Stimulated activated CD8-positive, alpha-beta memory T cell treated with anti-CD3 and anti-CD28 coated beads, Interleukin-7, amount 100 ng/mL, for 48 hours (primary cell): ENCODE results near the gene ATP9B.

ENCODE experiments used
- DNase-seq, 2 donors: peaks; one replicate each; pipeline ENCODE4 v3.0.0-alpha.2; 2020; ENCODE audit warnings: low read depth in 1 of 2; ENCODE audit errors: extremely low read depth in 1 of 2

Gene ATP9B

DNA sequence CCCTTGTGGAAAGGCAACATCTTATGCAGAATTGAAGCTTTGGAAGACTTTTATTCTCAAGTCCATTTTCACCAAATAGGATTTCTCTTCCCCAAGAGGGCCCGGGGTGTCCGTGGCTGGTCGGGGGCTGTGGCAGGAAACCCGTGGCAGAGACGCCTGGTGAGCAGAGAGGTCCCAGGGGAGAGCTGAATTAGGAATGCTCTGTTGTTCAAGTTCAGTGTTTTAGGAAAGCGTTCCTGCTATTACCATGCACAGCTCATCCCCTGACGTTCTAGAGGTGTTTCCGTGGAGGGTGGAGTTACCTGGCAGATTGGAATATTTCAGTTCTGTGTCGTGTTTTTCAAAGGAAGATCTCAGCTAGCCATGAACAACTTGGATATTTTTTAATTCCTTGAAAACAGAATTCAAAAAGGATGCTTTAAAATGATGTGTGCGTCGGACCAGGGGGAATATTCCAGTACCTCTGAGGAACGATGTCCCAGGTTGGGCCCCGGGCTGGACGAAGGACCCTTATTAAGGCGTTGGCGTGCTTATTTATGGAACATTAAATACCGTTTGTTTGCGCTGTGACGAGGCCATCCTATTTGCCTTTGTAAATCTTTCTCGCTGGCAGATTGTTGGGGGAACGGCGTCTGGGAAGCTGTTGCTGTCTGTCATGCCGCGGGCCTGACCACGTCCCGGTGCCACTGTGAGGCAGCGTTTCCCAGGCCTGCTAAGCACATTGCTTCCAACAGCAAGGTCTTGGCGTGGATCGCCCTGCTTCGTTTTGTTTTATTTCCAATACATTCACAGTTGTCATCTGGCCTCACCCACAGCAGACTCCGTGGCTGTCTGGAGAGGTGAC, 334.8 kb downstream of the ATP9B start:
- DNase-seq, result no peak

DNA sequence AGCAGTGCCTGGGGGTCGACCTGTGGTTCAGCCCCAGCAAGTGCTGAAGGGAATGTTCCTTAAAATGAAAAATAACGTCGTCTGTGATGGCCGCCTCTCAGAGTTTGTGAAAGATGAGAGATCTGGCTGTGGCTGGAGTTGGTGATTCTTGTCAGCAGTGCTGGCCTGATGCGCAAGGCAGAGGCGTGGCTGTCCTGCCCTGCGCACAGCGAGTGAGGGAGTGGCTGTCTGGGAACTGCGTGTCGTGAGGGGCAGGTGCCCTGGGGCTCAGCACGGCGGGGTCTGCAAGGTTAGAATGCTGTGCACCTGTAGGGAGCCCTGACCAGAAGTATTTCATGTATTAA, 335.3 kb downstream of the ATP9B start:
- DNase-seq, result no peak

DNA sequence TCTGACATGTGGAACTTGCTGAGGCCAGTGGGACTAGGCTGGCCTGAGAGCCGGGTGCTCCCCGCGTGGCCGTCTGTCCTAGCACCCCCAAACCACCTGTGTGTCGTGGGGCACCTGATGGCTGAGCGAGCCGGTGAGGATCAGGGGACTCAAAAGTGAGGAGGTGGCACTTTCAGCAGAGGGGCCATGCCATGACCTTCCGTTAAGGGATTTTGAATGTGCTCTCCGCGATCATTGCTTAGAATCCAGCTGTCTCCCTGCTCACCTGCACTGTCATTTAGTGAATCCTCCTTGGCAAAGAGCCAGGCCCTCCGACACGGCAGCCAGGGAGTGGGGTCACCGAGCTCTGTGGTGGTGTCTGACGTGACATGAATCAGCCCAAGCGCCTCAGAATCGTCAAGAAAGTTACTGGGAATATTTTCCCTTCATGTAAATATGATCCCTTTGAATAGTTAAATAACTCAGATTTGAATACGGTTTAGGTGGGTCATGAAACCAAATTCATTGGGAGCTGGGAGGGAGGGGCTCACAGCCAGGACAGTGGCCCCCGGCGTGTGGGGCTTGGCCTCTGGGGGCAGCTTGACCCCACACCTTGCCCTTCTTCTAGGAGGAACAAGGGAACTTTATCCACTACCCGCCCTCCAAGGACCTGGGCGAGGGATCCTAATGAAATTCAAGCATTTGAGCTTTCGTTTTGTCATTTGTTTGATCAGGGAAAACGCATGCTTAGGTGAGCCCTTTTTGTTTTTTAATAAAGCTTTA, 336.0 kb downstream of the ATP9B start:
- peak in 1 of 2 donors; percentile 63 for DNase-seq

DNA sequence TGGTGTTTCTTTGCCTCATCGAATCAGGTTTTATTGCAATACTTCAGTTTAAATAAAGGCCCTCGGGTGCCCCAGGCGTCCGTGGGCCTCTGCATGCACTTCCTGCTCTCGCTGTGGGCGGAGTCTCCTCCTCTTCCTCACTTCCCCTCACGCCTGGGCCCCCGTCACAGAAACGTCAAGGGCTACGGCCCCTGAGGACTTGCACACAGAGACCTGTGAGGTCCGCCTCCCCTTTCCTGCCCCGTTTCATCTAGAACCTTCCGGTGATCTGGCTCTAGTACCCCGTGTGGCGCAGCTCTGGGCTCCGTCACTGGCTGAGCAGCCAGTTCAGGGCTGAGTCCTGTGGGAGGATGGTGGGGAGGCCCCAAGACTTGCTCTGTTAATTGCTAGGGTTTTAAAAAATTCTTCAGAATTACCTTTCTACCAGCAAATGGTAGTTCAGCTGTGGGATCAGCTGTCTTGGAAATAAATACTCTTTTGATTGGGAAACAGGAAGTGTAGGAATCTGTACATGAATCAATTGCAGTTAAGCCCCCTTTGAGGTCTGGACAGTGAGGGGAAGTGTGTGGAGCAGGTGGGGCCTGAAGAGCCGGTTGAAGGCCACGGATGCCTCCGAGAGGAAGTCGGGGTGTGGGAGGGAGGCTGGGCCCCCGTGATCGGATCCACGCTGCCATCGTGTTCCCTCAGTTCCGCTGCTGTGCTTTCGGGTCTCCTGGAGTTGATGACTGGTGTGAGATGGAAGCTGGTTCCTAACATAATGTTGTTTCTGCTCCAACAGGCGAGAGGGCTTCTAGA, 336.8 kb downstream of the ATP9B start:
- peak; percentile 65 to 92 for DNase-seq

DNA sequence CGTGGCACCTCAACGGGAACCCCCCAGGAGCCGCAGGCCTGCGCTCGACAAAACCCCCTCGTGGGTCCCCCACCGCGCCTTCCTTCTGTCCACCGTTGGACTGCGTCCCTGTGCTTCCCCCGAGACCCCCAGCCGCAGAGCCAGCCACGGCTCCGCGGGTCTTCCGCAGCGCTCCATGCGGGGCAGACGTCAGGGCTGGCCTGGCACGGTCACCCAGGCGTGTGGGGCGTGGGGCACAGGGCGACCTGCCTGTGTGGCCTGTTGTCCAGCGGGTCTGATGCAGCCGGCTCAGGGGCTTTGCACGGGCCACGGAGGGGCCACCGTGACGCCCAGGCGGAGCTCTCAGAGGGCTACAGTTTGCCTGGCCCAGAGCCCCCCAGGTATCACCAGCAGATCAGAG, 337.5 kb downstream of the ATP9B start:
- DNase-seq, result no peak

DNA sequence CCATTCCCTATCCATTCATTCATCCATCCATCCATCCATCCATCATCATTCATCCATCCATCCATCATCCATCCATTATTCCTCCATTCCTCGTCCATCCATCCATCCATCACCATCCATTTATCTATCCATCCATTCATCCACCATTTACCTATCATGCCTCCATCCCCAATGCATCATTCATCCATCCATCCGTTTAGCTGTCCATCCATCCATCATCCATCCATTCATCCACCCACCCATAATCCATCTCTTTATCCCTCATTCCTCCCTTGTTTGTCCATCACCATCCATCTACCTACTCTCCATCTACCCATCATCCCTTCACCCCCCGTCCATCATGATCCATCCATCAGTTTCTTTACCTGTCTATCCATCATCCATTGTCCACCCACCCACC, 340.1 kb downstream of the ATP9B start:
- DNase-seq, result no peak

DNA sequence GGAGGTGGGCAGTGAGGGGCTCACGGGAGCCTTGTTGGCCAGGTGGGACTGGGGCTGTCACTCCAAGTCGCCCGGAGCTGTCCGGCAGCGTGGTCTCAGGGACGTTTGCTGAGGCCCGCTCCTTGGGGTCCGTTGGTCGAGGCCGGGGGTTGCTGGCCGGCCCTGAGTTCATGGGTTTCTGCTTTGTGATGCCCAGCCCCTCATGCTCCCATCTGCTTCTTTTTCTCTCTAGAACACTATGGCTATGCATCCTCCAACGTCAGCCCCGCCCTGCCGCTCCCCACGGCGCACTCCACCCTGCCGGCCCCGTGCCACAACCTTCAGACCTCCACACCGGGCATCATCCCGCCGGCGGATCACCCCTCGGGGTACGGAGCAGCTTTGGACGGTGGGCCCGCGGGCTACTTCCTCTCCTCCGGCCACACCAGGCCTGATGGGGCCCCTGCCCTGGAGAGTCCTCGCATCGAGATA, 341.0 kb downstream of the ATP9B start:
- DNase-seq, result no peak

DNA sequence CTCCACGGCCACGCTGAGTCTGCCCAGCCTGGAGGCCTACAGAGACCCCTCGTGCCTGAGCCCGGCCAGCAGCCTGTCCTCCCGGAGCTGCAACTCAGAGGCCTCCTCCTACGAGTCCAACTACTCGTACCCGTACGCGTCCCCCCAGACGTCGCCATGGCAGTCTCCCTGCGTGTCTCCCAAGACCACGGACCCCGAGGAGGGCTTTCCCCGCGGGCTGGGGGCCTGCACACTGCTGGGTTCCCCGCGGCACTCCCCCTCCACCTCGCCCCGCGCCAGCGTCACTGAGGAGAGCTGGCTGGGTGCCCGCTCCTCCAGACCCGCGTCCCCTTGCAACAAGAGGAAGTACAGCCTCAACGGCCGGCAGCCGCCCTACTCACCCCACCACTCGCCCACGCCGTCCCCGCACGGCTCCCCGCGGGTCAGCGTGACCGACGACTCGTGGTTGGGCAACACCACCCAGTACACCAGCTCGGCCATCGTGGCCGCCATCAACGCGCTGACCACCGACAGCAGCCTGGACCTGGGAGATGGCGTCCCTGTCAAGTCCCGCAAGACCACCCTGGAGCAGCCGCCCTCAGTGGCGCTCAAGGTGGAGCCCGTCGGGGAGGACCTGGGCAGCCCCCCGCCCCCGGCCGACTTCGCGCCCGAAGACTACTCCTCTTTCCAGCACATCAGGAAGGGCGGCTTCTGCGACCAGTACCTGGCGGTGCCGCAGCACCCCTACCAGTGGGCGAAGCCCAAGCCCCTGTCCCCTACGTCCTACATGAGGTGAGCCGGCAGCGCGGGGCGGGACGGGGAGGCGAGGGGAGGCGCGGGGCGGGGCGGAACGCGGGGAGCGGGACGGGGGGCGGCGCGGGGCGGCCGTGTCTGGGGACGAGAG, 341.8 kb downstream of the ATP9B start:
- DNase-seq, result no peak

DNA sequence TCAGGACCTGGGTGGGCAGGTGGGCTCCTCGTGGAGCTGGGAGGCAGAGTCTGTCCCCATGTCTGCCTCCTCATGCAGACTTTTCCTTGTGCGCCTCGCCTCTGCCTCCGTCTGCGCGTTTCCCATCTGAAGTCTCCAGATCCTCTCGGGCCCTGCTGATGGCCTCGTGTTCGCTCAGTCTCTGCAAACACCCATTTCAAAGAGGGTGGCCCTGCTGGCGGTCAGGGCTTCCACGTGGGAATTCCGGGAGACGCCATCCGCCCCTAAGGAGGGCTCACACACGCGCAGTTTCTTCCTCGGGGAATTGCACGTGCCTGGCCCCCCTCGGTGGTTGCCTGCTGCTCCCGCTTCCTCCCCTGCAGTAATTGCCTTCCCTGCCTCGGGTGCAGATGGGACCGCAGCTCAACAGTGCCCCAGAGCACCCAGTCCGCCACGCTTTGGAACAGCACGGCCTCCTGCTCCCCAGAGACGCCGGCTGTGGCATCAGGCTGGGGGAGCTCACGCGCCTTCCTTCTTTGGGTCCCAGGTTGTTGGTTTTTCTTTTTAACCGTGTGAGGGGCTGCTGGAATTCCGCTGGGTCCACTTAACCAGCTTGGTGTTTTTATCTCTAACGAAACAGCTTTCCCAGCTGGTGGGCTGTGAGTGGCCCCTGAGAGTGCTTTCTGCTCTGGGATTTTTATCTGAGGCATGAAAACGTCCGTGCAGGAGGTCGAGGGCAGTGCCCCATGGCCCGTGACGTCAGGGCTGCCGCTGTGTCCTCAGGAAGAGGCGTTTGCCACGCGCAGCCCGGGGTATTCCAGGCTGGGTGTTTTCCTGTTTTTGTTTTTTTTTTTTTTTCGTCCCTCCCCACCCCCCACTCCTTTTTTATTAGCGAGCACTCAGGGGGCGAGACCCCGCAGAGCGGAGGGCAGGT, 342.7 kb downstream of the ATP9B start:
- DNase-seq, result no peak

DNA sequence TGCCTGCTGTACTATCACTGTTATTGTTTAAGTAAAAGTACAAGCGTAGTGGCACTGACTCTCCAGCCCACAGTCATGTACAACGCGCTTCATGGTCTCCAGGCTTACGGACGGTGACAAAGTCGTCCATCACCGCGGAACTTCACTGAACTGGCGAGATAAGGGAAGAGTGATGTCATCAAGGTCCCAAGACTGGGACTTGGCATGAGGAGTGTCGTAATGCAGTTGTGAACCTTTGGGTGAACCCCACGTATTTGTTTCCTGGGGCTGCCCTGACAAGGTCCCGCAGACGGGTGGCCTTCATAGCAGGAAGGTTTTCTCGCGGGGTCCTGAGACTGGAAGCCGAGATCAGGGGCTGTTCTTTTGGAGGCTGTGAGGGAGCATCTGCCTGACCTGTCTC, 343.8 kb downstream of the ATP9B start:
- no peak for DNase-seq

DNA sequence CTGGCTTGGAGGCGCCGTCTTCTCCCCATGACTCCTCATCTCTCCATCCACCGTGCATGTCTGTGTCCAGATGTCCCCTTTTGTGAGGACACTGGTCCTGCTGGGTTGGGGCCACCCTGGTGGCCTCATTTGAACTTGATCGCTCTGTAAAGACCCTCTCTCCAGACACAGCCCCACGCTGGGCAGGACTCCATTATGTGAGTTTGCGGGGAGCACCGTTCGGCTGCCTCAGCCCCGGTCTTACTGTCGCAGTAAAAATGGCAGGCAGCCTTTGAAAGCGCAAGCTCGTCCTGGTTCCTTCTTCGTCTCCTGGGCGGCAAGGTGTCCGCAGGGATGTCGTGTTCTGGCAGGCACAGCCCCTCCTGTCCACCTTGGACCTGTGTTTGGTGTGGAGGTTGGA, 344.2 kb downstream of the ATP9B start:
- DNase-seq, result no peak

DNA sequence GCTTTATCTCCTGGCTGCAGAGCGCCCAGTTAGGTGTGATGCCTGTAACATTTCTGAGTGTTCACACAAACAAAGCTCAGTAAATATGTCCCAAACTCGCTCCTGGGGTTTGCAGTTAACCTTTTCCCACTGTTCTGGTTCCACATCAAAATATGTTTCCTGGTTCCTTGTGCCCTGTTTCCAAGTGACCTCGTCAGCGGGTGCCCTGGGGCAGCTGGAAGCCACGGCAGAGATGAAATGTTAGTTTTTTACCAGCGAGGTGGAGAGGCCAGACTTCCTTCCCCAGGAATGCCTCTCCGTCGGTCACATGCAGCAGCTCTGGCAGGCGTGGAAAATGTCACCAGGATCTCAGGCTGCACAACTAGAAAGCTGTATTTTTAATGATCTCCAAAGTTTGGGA, 344.7 kb downstream of the ATP9B start:
- DNase-seq, result no peak

DNA sequence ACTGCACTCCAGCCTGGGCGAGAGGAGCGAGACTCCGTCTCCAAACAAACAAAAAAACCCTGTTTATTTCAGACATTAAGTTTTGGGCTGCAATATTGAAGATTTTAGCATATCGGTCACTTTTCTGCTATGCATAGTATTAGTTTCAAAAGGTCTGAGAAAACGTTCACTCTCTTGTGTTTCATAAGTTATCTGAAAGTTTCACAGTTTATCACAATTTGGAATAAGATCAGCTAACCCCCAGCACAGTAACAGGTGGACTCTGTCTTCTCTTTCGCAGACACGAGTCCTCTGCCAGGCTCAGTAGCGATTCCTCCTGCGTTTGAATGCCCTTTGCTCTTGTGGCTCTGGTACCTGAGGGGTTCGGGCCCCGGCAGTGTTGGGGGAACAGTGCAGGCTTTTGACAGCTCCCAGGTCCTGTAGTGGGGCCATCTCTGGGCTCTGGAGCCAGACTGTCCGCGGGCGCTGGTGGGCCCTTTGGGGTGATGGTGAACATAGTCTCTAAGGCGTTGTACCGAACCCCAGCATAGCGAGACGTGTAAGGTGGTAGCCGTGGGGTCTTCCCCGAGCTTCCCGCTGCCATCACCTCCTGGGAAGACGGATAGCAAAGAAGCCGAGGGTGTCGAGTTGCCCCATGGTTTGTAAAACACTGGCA, 347.0 kb downstream of the ATP9B start:
- no peak for DNase-seq

DNA sequence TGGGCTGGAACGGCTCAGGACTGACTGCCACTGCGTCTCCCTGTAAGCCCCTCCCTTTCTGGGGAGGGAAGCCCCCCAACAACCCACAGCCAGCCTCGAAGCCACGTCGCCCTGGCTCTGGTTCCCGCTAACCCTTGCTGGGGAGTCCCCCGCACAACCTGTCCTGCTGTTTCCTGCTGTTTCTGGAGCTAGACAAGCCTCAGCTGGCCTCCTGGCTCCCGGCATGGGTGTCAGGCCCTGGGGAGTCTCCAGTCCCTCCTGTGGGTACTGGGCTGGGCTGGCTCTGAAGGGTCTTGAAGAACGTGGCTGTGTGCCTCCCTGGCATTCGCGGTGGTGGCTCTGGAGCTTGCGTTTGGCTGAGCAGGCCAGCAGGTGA, 347.5 kb downstream of the ATP9B start:
- DNase-seq, result no peak

DNA sequence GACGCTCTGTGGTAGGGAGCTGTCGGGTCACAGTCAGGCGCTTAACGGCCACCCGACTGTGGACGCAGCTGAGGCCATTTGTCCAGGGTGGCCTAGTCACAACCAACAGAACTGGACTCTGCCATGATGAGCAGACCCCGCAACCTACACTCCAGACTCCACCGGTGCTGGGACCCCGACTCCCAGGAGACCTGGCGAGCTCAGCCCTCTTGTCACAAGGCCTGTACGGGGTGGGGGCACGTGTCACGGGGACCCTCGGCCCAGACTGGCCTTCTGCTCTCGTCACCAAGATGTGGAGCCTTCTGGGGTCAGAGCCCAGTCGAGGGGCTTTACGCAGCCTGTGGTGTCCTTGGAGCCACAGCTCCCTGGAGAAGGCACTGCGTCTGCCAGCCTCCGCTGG, 349.0 kb downstream of the ATP9B start:
- no peak for DNase-seq

DNA sequence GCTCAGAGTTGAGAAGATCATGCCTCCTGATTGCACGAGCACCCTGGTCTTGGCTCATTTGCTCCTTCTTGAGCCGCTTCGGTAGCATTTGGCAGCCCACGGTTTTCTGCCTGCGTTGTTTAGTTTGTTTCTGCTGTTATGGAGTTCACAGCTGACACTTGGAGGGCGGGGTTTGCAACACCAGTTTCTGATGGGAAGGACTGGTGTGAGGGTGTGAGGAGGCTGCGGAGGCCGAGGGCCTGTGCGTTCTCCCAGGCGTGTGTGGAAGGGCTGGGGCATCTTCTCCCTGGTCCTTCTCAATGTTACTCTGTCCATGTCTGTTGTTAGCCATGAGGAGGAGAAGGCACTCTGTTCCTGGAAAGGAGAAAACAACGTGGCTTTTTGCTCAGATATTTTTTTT, 349.4 kb downstream of the ATP9B start:
- no peak for DNase-seq

DNA sequence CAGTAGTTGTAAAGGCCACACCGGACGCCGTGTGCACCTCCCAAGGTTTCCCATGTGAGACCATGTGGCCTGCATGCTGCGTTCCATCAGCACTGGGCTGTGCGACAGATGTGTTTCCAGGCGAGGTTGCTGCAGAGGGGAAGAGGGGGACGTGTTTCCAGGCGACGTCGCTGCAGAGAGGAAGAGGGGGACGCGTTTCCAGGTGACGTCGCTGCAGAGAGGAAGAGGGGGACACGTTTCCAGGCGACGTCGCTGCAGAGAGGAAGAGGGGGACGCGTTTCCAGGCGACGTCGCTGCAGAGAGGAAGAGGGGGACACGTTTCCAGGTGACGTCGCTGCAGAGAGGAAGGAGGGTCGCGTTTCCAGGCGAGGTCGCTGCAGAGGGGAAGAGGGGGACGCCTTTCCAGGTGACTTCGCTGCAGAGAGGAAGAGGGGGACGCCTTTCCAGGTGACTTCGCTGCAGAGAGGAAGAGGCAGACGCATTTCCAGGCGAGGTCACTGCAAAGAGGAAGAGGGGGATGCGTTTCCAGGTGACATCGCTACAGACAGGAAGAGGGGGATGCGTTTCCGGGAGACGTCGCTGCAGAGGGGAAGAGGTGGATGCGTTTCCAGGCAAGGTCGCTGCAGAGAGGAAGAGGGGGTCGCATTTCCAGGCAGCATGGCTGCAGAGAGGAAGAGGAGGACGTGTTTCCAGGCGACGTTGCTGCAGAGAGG, 351.0 kb downstream of the ATP9B start:
- DNase-seq, result no peak

DNA sequence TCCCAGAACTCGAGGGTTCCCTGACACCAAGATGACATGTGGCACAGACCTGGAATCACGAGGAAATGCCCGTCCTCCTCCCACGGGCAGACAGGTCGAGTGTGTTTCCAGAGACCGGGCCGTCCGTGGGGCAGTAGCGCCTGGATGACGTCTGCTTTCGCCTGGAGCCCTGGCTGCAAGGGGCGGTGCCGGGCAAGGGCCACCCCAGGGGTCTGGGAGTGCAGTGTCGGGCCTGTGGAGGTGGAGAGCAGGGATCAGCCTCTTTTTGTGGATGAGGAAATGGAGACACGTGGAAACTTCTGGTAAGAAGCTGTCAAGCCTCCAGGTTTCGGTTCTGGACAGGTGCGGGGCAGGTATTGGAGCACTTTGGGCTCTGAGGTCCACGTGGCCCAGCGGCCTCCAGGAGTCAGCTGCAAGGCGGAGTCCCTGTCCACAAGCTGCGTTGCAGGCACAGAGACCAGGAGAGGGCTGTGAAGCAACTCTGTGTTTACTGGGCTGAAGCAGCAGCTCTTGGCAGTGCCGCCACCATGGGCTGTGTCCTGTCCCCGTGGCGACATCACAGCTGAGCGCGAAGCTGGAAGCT, 352.2 kb downstream of the ATP9B start:
- DNase-seq, result no peak
